ENCODE measurements around the gene CARD11.

Gene CARD11

DNA sequence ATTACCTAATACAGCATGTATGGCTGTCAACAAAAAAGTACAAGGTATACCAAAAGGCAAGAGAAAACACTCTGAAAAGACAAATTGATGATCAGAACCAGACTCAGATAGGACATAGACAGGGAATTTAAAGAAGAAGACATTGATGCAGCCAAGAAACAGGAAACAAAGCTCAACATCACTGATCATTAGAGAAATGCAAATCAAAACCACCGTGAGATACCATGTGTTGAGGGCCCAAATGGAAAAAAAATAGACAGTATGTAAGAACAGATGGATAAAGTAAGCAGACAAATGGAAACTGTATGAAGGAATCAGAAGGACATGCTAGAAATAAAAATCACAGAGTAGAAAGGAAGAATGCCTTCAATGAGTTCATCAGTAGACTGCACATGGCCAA, 23.3 kb downstream of the CARD11 start:
- TF ChIP-seq POLR2AphosphoS5 (IDR thresholded peaks at IDR 0.05; ENCODE audit: low read depth, low read length) (no peak), FOXP2 (optimal IDR thresholded peaks at IDR 0.05; ENCODE audit: borderline replicate concordance, extremely low read depth, extremely low read length, insufficient read depth) (no peak), TAF1 (IDR thresholded peaks at IDR 0.05; ENCODE audit: borderline replicate concordance, insufficient read depth, low read length) (no peak), SIN3A (IDR thresholded peaks at IDR 0.05; ENCODE audit: borderline replicate concordance, insufficient read depth, low read length) (no peak)
- TF ChIP-seq, protein P1, sequence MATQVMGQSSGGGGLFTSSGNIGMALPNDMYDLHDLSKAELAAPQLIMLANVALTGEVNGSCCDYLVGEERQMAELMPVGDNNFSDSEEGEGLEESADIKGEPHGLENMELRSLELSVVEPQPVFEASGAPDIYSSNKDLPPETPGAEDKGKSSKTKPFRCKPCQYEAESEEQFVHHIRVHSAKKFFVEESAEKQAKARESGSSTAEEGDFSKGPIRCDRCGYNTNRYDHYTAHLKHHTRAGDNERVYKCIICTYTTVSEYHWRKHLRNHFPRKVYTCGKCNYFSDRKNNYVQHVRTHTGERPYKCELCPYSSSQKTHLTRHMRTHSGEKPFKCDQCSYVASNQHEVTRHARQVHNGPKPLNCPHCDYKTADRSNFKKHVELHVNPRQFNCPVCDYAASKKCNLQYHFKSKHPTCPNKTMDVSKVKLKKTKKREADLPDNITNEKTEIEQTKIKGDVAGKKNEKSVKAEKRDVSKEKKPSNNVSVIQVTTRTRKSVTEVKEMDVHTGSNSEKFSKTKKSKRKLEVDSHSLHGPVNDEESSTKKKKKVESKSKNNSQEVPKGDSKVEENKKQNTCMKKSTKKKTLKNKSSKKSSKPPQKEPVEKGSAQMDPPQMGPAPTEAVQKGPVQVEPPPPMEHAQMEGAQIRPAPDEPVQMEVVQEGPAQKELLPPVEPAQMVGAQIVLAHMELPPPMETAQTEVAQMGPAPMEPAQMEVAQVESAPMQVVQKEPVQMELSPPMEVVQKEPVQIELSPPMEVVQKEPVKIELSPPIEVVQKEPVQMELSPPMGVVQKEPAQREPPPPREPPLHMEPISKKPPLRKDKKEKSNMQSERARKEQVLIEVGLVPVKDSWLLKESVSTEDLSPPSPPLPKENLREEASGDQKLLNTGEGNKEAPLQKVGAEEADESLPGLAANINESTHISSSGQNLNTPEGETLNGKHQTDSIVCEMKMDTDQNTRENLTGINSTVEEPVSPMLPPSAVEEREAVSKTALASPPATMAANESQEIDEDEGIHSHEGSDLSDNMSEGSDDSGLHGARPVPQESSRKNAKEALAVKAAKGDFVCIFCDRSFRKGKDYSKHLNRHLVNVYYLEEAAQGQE (IDR thresholded peaks at IDR 0.05; ENCODE audit: insufficient read depth in 1 of 2, low read depth in 2 of 2, low read length in 2 of 2): no peak

DNA sequence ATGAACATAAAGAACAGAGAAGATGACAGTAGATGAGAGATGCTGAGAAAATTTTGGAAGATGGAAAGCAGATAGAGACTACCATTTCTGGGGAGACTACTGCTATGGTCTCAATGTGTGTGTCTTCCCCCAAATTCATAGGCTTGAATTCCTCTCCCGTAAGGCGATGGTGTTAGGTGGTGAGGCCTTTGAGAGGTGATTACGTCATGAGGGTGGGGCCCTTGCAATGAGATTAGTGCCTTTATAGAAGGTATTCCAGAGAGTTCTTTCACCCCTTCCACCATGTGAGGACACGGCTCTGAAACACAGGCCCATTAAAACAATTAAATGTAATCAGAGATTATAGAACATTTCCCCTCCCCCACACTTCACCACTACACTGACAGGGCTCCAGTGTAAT, 23.9 kb downstream of the CARD11 start:
- TF ChIP-seq, protein P1 (IDR thresholded peaks at IDR 0.05; ENCODE audit: insufficient read depth in 1 of 2, low read depth in 2 of 2, low read length in 2 of 2): no peak
- TF ChIP-seq FOXP2 (optimal IDR thresholded peaks at IDR 0.05; ENCODE audit: borderline replicate concordance, extremely low read depth, extremely low read length, insufficient read depth) (no peak), TAF1 (IDR thresholded peaks at IDR 0.05; ENCODE audit: borderline replicate concordance, insufficient read depth, low read length) (no peak), POLR2AphosphoS5 (IDR thresholded peaks at IDR 0.05; ENCODE audit: low read depth, low read length) (no peak), SIN3A (IDR thresholded peaks at IDR 0.05; ENCODE audit: borderline replicate concordance, insufficient read depth, low read length) (no peak)

DNA sequence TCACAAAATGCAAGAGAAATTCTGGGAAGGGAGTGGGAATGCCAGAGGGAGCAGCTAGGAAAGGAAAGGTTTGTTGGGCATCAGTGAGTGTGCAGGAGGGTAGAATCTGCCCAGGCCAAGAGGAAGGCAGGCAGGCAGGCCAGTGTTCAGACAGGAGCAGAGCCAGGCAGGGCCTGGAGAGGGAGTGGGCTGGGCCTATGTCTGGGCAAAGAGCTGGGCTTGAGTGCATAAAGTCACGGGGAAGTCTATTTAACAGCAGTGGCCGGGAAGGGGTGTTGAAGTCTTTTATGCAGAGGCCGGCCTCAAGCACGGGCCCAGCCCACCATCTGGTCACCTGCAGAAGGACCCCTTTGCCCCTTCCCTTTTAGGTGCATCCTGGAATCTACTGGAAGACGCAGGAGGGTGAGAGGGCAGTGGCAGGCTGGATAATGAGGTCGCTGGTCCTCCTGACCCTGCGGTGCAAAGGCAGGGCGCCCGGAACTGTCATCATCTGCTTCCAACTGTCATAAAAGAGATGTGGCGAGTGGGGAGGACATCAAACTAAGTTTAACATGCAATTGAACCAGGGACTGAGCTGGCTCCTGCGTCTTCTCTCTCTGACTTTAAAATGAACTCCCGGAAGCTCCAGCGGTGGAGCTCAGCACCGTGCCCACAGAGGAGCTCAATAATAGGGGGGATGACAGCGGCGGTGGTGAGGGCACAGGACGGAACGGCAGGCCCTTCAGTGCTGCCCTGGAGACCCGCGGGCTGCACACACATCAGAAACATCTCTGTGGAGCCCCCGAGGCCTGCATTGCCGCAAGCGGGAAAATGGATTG, 29.5 kb downstream of the CARD11 start:
- TF ChIP-seq POLR2AphosphoS5 (IDR thresholded peaks at IDR 0.05; ENCODE audit: low read depth, low read length) (no peak), FOXP2 (optimal IDR thresholded peaks at IDR 0.05; ENCODE audit: borderline replicate concordance, extremely low read depth, extremely low read length, insufficient read depth) (no peak), SIN3A (IDR thresholded peaks at IDR 0.05; ENCODE audit: borderline replicate concordance, insufficient read depth, low read length) (no peak), TAF1 (IDR thresholded peaks at IDR 0.05; ENCODE audit: borderline replicate concordance, insufficient read depth, low read length) (no peak)
- TF ChIP-seq, protein P1 (IDR thresholded peaks at IDR 0.05; ENCODE audit: insufficient read depth in 1 of 2, low read depth in 2 of 2, low read length in 2 of 2): no peak

DNA sequence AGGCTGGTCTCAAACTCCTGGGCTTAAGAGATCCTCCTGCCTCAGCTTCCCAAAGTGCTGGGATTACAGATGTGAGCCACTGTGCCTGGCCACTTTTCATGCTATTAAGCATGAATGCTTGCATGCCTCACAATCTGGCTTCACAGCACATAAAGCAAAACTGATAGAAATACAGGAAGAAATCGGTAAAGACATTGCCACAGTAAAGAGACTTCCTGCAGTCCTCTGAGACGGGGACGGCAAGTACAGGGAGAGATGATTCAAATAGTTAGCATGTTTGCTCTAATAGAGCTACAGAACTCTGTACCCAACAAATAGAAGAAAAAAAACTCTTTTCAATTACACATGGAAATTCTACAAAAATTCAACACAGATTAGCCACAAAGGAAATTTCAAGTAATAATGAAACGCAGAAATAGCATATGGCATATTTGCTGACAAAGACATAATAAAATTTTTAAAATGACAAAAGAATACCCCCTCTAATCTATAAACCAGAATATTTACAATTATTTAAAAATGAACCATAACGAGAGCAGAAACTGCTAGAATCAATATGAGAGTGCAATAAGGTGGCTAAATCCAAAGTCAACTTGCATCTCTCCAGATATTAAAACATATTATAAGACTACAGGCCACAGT, 32.3 kb downstream of the CARD11 start:
- TF ChIP-seq POLR2AphosphoS5 (IDR thresholded peaks at IDR 0.05; ENCODE audit: low read depth, low read length): no peak
- no peak for TF ChIP-seq SIN3A (IDR thresholded peaks at IDR 0.05; ENCODE audit: borderline replicate concordance, insufficient read depth, low read length)
- no peak for TF ChIP-seq TAF1 (IDR thresholded peaks at IDR 0.05; ENCODE audit: borderline replicate concordance, insufficient read depth, low read length)
- TF ChIP-seq FOXP2 (optimal IDR thresholded peaks at IDR 0.05; ENCODE audit: borderline replicate concordance, extremely low read depth, extremely low read length, insufficient read depth): no peak
- TF ChIP-seq, protein P1 (IDR thresholded peaks at IDR 0.05; ENCODE audit: insufficient read depth in 1 of 2, low read depth in 2 of 2, low read length in 2 of 2): no peak

Data from PFSK-1 (cell line).